Measurements from ENCODE around the gene MUC21.
"Not testable (repeated sequence)": the region's sequence is repeated elsewhere in the genome, so short reads cannot be mapped to it uniquely, and the experiment has no call there.

The MUC21 gene

GRCh38 chr6:30991891-30992290, 8.4 kb downstream of the MUC21 start:
- no peak overlapping the region for H2BK12ac ChIP-seq (ENCODE audit: low read length in 2 of 2)
- H2BK5ac ChIP-seq (ENCODE audit: low read depth, low read length, poor library complexity, severe bottlenecking): no peak overlapping the region
- no peaks in the 10 kb centered on the region for H3K36me3 ChIP-seq (ENCODE audit: control insufficient read depth in 1 of 2, insufficient read depth in 2 of 2, low read depth in 1 of 2, low read length in 2 of 2)
- no peak overlapping the region for H3K4ac ChIP-seq (ENCODE audit: low read depth in 1 of 2, low read length in 2 of 2)
- H3K4me1 ChIP-seq (ENCODE audit: control insufficient read depth, insufficient read depth, low read depth, low read length): no peaks in the 10 kb centered on the region
- no peak overlapping the region for H4K91ac ChIP-seq (ENCODE audit: low read length)
- no peak for DNase-seq
- 78% methylated on average over 2 of the region's 2 CpGs for whole genome bisulfite sequencing
- no peak overlapping the region for H2BK15ac ChIP-seq (ENCODE audit: low read depth, poor library complexity, severe bottlenecking)
- H3K4me3 ChIP-seq (ENCODE audit: insufficient read depth in 1 of 2, low read depth in 1 of 2, low read length in 2 of 2): no peak overlapping the region
- no peaks in the 10 kb centered on the region for H3K9me3 ChIP-seq (ENCODE audit: control insufficient read depth, low read length)
- H3K27me3 ChIP-seq (ENCODE audit: control insufficient read depth in 1 of 2, insufficient read depth in 1 of 2, low read length in 2 of 2): peaks cover 0 to 12% of the 10 kb centered on the region in 2 experiments
- H3K9ac ChIP-seq (ENCODE audit: low read length): no peak overlapping the region
- H2AK5ac ChIP-seq (ENCODE audit: low read length, severe bottlenecking): no peak overlapping the region
- no peaks in the 10 kb centered on the region for H3K79me1 ChIP-seq (replicated peaks; ENCODE audit: low read length, poor library complexity, severe bottlenecking)
- H3K4me2 ChIP-seq (ENCODE audit: low read length, poor library complexity, severe bottlenecking): no peak overlapping the region
- H3K27ac ChIP-seq (ENCODE audit: low read length, poor library complexity, severe bottlenecking): no peak overlapping the region
- H4K8ac ChIP-seq (ENCODE audit: low read length): no peak overlapping the region
- no peak overlapping the region for H3K23ac ChIP-seq (ENCODE audit: low read length in 2 of 2)
- H3K14ac ChIP-seq (ENCODE audit: low read length in 2 of 2): no peak overlapping the region
- no peak overlapping the region for H3K18ac ChIP-seq (ENCODE audit: low read depth in 1 of 2, low read length in 2 of 2)
- no peak overlapping the region for H2AFZ ChIP-seq (ENCODE audit: low read depth, low read length)
- no peak overlapping the region for H2BK120ac ChIP-seq (ENCODE audit: low read depth, low read length)

GRCh38 chr6:30997301-30997700, 13.8 kb downstream of the MUC21 start:
- Histone ChIP-seq H2BK15ac (ENCODE audit: low read depth, poor library complexity, severe bottlenecking) (no peak overlapping the region), H3K27ac (ENCODE audit: low read length, poor library complexity, severe bottlenecking) (no peak overlapping the region), H3K79me1 (replicated peaks; ENCODE audit: low read length, poor library complexity, severe bottlenecking) (no peaks in the 10 kb centered on the region), H2AFZ (ENCODE audit: low read depth, low read length) (no peak overlapping the region), H3K14ac (ENCODE audit: low read length in 2 of 2) (no peak overlapping the region), H3K36me3 (ENCODE audit: control insufficient read depth in 1 of 2, insufficient read depth in 2 of 2, low read depth in 1 of 2, low read length in 2 of 2) (no peaks in the 10 kb centered on the region), H3K27me3 (ENCODE audit: control insufficient read depth in 1 of 2, insufficient read depth in 1 of 2, low read length in 2 of 2) (peaks cover 0 to 2% of the 10 kb centered on the region in 2 experiments), H3K23ac (ENCODE audit: low read length in 2 of 2) (no peak overlapping the region), H3K4me3 (ENCODE audit: insufficient read depth in 1 of 2, low read depth in 1 of 2, low read length in 2 of 2) (no peak overlapping the region), H3K9ac (ENCODE audit: low read length) (no peak overlapping the region), H3K9me3 (ENCODE audit: control insufficient read depth, low read length) (no peaks in the 10 kb centered on the region), H4K8ac (ENCODE audit: low read length) (no peak overlapping the region), H2BK12ac (ENCODE audit: low read length in 2 of 2) (no peak overlapping the region), H4K91ac (ENCODE audit: low read length) (no peak overlapping the region), H3K4me2 (ENCODE audit: low read length, poor library complexity, severe bottlenecking) (no peak overlapping the region), H2AK5ac (ENCODE audit: low read length, severe bottlenecking) (no peak overlapping the region), H3K18ac (ENCODE audit: low read depth in 1 of 2, low read length in 2 of 2) (no peak overlapping the region), H2BK120ac (ENCODE audit: low read depth, low read length) (no peak overlapping the region), H3K4ac (ENCODE audit: low read depth in 1 of 2, low read length in 2 of 2) (no peak overlapping the region), H2BK5ac (ENCODE audit: low read depth, low read length, poor library complexity, severe bottlenecking) (no peak overlapping the region), H3K4me1 (ENCODE audit: control insufficient read depth, insufficient read depth, low read depth, low read length) (no peaks in the 10 kb centered on the region)
- WGBS: 97% methylated on average over 2 of the region's 2 CpGs
- DNase-seq: no peak

- Histone ChIP-seq H2BK15ac (ENCODE audit: low read depth, poor library complexity, severe bottlenecking) (no peak overlapping the region), H3K4me3 (ENCODE audit: insufficient read depth in 1 of 2, low read depth in 1 of 2, low read length in 2 of 2) (no peak overlapping the region), H3K9ac (ENCODE audit: low read length) (no peak overlapping the region), H3K4ac (ENCODE audit: low read depth in 1 of 2, low read length in 2 of 2) (no peak overlapping the region), H4K91ac (ENCODE audit: low read length) (no peak overlapping the region), H3K4me1 (ENCODE audit: control insufficient read depth, insufficient read depth, low read depth, low read length) (no peaks in the 10 kb centered on the region), H3K18ac (ENCODE audit: low read depth in 1 of 2, low read length in 2 of 2) (no peak overlapping the region), H3K27ac (ENCODE audit: low read length, poor library complexity, severe bottlenecking) (no peak overlapping the region), H3K23ac (ENCODE audit: low read length in 2 of 2) (no peak overlapping the region), H2BK12ac (ENCODE audit: low read length in 2 of 2) (no peak overlapping the region), H3K79me1 (replicated peaks; ENCODE audit: low read length, poor library complexity, severe bottlenecking) (no peaks in the 10 kb centered on the region), H3K4me2 (ENCODE audit: low read length, poor library complexity, severe bottlenecking) (no peak overlapping the region), H3K27me3 (ENCODE audit: control insufficient read depth in 1 of 2, insufficient read depth in 1 of 2, low read length in 2 of 2) (peaks cover 0 to 2% of the 10 kb centered on the region in 2 experiments), H4K8ac (ENCODE audit: low read length) (no peak overlapping the region), H3K14ac (ENCODE audit: low read length in 2 of 2) (no peak overlapping the region), H3K36me3 (ENCODE audit: control insufficient read depth in 1 of 2, insufficient read depth in 2 of 2, low read depth in 1 of 2, low read length in 2 of 2) (no peaks in the 10 kb centered on the region), H3K9me3 (ENCODE audit: control insufficient read depth, low read length) (no peaks in the 10 kb centered on the region), H2BK5ac (ENCODE audit: low read depth, low read length, poor library complexity, severe bottlenecking) (no peak overlapping the region), H2BK120ac (ENCODE audit: low read depth, low read length) (no peak overlapping the region), H2AK5ac (ENCODE audit: low read length, severe bottlenecking) (no peak overlapping the region), H2AFZ (ENCODE audit: low read depth, low read length) (no peak overlapping the region)
- no peak for DNase-seq
- 74% methylated on average over 5 of the region's 5 CpGs for WGBS
These were observed 15.3 kb downstream of the MUC21 start for GRCh38 chr6:30998785-30999184.

GRCh38 chr6:31000067-31000860, 16.7 kb downstream of the MUC21 start:
- not testable (repeated sequence) for H3K18ac ChIP-seq (ENCODE audit: low read depth in 1 of 2, low read length in 2 of 2); H2BK15ac ChIP-seq (ENCODE audit: low read depth, poor library complexity, severe bottlenecking); H3K79me1 ChIP-seq (replicated peaks; ENCODE audit: low read length, poor library complexity, severe bottlenecking); H3K4me3 ChIP-seq (ENCODE audit: insufficient read depth in 1 of 2, low read depth in 1 of 2, low read length in 2 of 2); H3K4ac ChIP-seq (ENCODE audit: low read depth in 1 of 2, low read length in 2 of 2); H3K23ac ChIP-seq (ENCODE audit: low read length in 2 of 2); H2AFZ ChIP-seq (ENCODE audit: low read depth, low read length); H3K27me3 ChIP-seq (ENCODE audit: control insufficient read depth in 1 of 2, insufficient read depth in 1 of 2, low read length in 2 of 2); H3K9ac ChIP-seq (ENCODE audit: low read length); H3K4me1 ChIP-seq (ENCODE audit: control insufficient read depth, insufficient read depth, low read depth, low read length); H2BK5ac ChIP-seq (ENCODE audit: low read depth, low read length, poor library complexity, severe bottlenecking); H3K36me3 ChIP-seq (ENCODE audit: control insufficient read depth in 1 of 2, insufficient read depth in 2 of 2, low read depth in 1 of 2, low read length in 2 of 2); H2AK5ac ChIP-seq (ENCODE audit: low read length, severe bottlenecking); H4K8ac ChIP-seq (ENCODE audit: low read length); H3K27ac ChIP-seq (ENCODE audit: low read length, poor library complexity, severe bottlenecking); H4K91ac ChIP-seq (ENCODE audit: low read length); H2BK120ac ChIP-seq (ENCODE audit: low read depth, low read length); DNase-seq; H3K14ac ChIP-seq (ENCODE audit: low read length in 2 of 2); H2BK12ac ChIP-seq (ENCODE audit: low read length in 2 of 2); H3K9me3 ChIP-seq (ENCODE audit: control insufficient read depth, low read length); H3K4me2 ChIP-seq (ENCODE audit: low read length, poor library complexity, severe bottlenecking)
- WGBS: 90% methylated on average over 20 of the region's 39 CpGs

All from mesenchymal stem cell (in vitro differentiated cells and primary cell).